ENCODE results near the gene BCL6B. TPM values are rescaled to one million over a fixed set of nuclear protein-coding genes. Genes with fewer than 3 reads are reported as not detected.

The BCL6B gene
- total and polyA plus RNA-seq, 10 of the 15 experiments (the other 5 are each of a cell fraction or from before 2014, with no cell fraction given) = 0.06 to 0.85 (median 0.11) TPM; not detected in 1

DNA sequence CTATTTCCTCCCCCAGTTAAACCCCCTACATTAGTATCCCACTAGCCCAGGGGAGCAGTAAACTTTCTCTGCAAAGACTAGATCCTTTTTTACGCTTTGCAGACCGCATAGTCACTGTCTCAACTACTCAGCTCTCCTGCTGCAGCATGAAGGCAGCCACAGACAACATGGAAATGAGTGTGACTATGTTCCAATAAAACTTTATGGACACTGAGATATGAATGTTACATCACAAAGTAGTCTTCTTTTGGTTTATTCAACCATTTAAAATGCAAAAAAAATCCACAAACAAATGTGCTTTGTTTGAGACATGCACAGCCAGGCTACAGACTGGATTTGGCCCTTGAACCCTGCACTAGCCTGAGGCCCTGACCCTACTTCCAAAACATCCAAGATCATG, 12.3 kb upstream of the BCL6B start:
- SMC1A ChIA-PET (ENCODE audit: uncharacterized antibody, unreplicated experiment) = interaction anchor here (4.0 kb wide), 1 partner anchor 11 kb away, joined by 15 read pairs; no protein-coding TSS in a partner anchor
- peak overlapping the region; percentile 100; the same call in 1 of the 2 replicates for H3K4me3 ChIP-seq
- ATAC-seq (no peak), FAIRE-seq (no peak), DNase-seq (ENCODE audit: low read depth, low spot score) (no peak)
- intact Hi-C loops (cut with micrococcal nuclease; ENCODE audit: unreplicated experiment) = loop anchor here (10.0 kb wide), 1 partner anchor 256 kb away; the partner anchor contains the start of gene XAF1
- H3K27me3 ChIP-seq (replicated peaks in 1 of 2; ENCODE audit: control insufficient read depth in 2 of 2, insufficient read depth in 2 of 2, low read length in 1 of 2) = no peaks in the 10 kb centered on the region
- CTCF ChIA-PET = interaction anchor here (1.6 to 15.9 kb wide), 3 partner anchors 8 to 96 kb away, joined by 4 to 237 read pairs (median 167); a partner anchor contains a TSS
- H3K27ac ChIP-seq (ENCODE audit: control insufficient read depth, insufficient read depth) = no peak overlapping the region
- no peaks in the 10 kb centered on the region for H3K9me3 ChIP-seq (replicated peaks; ENCODE audit: control insufficient read depth, insufficient read depth, low read length)
- peaks cover 8% of the 10 kb centered on the region; the same call in 1 of the 2 replicates for H3K4me1 ChIP-seq (ENCODE audit: control insufficient read depth, insufficient read depth, low read length)
- no peaks in the 10 kb centered on the region; a peak in 2 of 4 replicates for H3K36me3 ChIP-seq (ENCODE audit: control insufficient read depth in 2 of 2, insufficient read depth in 2 of 2, low read length in 1 of 2)
- H4K20me1 ChIP-seq (ENCODE audit: control insufficient read depth, insufficient read depth) = no peaks in the 10 kb centered on the region
- no TSS peak for BruUV-seq (replicated peaks)
- in situ Hi-C loops (cut with MboI) = loop anchor here (5.0 kb wide), 1 partner anchor 358 kb away; the partner anchor contains the start of genes C17orf100 and MED31
- POLR2A ChIA-PET = interaction anchor here (0.5 kb wide), 1 partner anchor 139 kb away, joined by 3 read pairs; no protein-coding TSS in a partner anchor
- no peak for TF ChIP-seq RAD21 (IDR thresholded peaks at IDR 0.05; ENCODE audit: insufficient read depth, low read depth, low read length)
- no peak for TF ChIP-seq EP300 (IDR thresholded peaks at IDR 0.05; ENCODE audit: borderline replicate concordance in 1 of 2, control insufficient read depth in 1 of 2, low read depth in 2 of 2, low read length in 2 of 2)
- no peak for TF ChIP-seq CREB1 (IDR thresholded peaks at IDR 0.05; ENCODE audit: low read depth)
- no peak for TF ChIP-seq ZNF622 (IDR thresholded peaks at IDR 0.05)
- no peak for TF ChIP-seq TCF3 (IDR thresholded peaks at IDR 0.05; ENCODE audit: borderline replicate concordance, insufficient read depth, low read depth, low read length)
- TF ChIP-seq, protein P1, sequence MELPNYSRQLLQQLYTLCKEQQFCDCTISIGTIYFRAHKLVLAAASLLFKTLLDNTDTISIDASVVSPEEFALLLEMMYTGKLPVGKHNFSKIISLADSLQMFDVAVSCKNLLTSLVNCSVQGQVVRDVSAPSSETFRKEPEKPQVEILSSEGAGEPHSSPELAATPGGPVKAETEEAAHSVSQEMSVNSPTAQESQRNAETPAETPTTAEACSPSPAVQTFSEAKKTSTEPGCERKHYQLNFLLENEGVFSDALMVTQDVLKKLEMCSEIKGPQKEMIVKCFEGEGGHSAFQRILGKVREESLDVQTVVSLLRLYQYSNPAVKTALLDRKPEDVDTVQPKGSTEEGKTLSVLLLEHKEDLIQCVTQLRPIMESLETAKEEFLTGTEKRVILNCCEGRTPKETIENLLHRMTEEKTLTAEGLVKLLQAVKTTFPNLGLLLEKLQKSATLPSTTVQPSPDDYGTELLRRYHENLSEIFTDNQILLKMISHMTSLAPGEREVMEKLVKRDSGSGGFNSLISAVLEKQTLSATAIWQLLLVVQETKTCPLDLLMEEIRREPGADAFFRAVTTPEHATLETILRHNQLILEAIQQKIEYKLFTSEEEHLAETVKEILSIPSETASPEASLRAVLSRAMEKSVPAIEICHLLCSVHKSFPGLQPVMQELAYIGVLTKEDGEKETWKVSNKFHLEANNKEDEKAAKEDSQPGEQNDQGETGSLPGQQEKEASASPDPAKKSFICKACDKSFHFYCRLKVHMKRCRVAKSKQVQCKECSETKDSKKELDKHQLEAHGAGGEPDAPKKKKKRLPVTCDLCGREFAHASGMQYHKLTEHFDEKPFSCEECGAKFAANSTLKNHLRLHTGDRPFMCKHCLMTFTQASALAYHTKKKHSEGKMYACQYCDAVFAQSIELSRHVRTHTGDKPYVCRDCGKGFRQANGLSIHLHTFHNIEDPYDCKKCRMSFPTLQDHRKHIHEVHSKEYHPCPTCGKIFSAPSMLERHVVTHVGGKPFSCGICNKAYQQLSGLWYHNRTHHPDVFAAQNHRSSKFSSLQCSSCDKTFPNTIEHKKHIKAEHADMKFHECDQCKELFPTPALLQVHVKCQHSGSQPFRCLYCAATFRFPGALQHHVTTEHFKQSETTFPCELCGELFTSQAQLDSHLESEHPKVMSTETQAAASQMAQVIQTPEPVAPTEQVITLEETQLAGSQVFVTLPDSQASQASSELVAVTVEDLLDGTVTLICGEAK (IDR thresholded peaks at IDR 0.05; ENCODE audit: borderline replicate concordance) = peak; percentile 87
- TF ChIP-seq RCOR1 (conservative IDR thresholded peaks at IDR 0.05; ENCODE audit: low read depth, low read length) = no peak
- RAD21 ChIA-PET (ENCODE audit: unreplicated experiment) = no interaction called here
- H3K4me2 ChIP-seq (ENCODE audit: control insufficient read depth, insufficient read depth) = peak overlapping the region; percentile 75
- no peak overlapping the region for H2AFZ ChIP-seq (ENCODE audit: control insufficient read depth, low read depth, low read length)
- 78% methylated on average over 2 of the region's 2 CpGs for WGBS (ENCODE audit: insufficient coverage, insufficient replicate concordance, low lambda C conversion rate, missing lambda C conversion rate)
- peaks cover 53% of the 10 kb centered on the region for H3K79me2 ChIP-seq (ENCODE audit: control insufficient read depth, insufficient read depth, low read length)
- peak overlapping the region; percentile 10; the same call in 1 of the 2 replicates for H3K9ac ChIP-seq (ENCODE audit: control insufficient read depth, insufficient read depth, low read length)

All from GM12878 (cell line).